Neural progenitor cell (in vitro differentiated cells): Measurements from ENCODE around the gene SPAG9. TPM values are rescaled to one million over a fixed set of nuclear protein-coding genes. Genes with fewer than 3 reads are reported as not detected.

Experiments used
- DNase-seq: peaks from one replicate; pipeline ENCODE4 v3.0.0-alpha.2; 2016; ENCODE audit warnings: low spot score
- H2AFZ ChIP-seq: fragments of 200-600 bp; sonication (generic); replicated peaks from 2 replicates; pipeline ENCODE4 v1.6.1; 2016; ENCODE audit warnings: antibody characterized with exemption
- H3F3A ChIP-seq: fragments of 200-600 bp; sonication (generic); 2 replicates; pipeline ENCODE4 v1.6.1; 2016; ENCODE audit warnings: antibody characterized with exemption, low read depth
- H3K27ac ChIP-seq: fragments of 200-600 bp; sonication (generic); 2 replicates; pipeline ENCODE4 v1.5.1; 2016; ENCODE audit warnings: mild to moderate bottlenecking
- H3K27me3 ChIP-seq: fragments of 200-600 bp; sonication (generic); 2 replicates; pipeline ENCODE4 v1.6.1; 2016; ENCODE audit warnings: mild to moderate bottlenecking, moderate library complexity
- H3K36me3 ChIP-seq: fragments of 200-600 bp; sonication (generic); 2 replicates; pipeline ENCODE4 v1.5.1; 2016
- H3K4me1 ChIP-seq: fragments of 200-600 bp; sonication (generic); 2 replicates; pipeline ENCODE4 v1.6.1; 2016; ENCODE audit warnings: mixed run types
- H3K4me2 ChIP-seq: fragments of 200-600 bp; sonication (generic); 2 replicates; pipeline ENCODE4 v1.6.1; 2016
- H3K4me3 ChIP-seq: fragments of 200-600 bp; sonication (generic); 2 replicates; pipeline ENCODE4 v1.5.1; 2016
- H3K79me2 ChIP-seq: fragments of 200-600 bp; sonication (generic); 2 replicates; pipeline ENCODE4 v1.6.1; 2016; ENCODE audit warnings: low read depth
- H3K9ac ChIP-seq: fragments of 200-600 bp; sonication (generic); 2 replicates; pipeline ENCODE4 v1.6.1; 2016
- H3K9me3 ChIP-seq: fragments of 200-600 bp; sonication (generic); 2 replicates; pipeline ENCODE4 v1.5.1; 2016; ENCODE audit warnings: low read depth
- H4K20me1 ChIP-seq: fragments of 200-600 bp; sonication (generic); 2 replicates; pipeline ENCODE4 v1.6.1; 2016; ENCODE audit warnings: low read depth
- H3K27ac Mint-ChIP-seq: 3 replicates; pipeline ENCODE4 v1.8.0; 2021; ENCODE audit warnings: mixed read lengths
- H3K27me3 Mint-ChIP-seq: 2 replicates; pipeline ENCODE4 v1.8.0; 2022; ENCODE audit warnings: low read depth, mild to moderate bottlenecking, inconsistent platforms, moderate library complexity, mixed read lengths; ENCODE audit not compliant: insufficient read depth
- H3K36me3 Mint-ChIP-seq: 3 replicates; pipeline ENCODE4 v1.8.0; 2021; ENCODE audit warnings: mixed read lengths
- H3K4me1 Mint-ChIP-seq: 3 replicates; pipeline ENCODE4 v1.8.0; 2021; ENCODE audit warnings: mixed read lengths
- H3K4me3 Mint-ChIP-seq: 3 replicates; pipeline ENCODE4 v1.8.0; 2021; ENCODE audit warnings: mild to moderate bottlenecking, moderate library complexity, mixed read lengths
- H3K9me3 Mint-ChIP-seq: 3 replicates; pipeline ENCODE4 v1.8.0; 2020; ENCODE audit warnings: mixed read lengths
- EZH2 ChIP-seq: fragments of 200-600 bp; sonication (generic); IDR thresholded peaks from 2 replicates; pipeline ENCODE4 v1.6.1; 2017; ENCODE audit warnings: antibody characterized with exemption, mild to moderate bottlenecking, moderate library complexity
- EZH2phosphoT487 ChIP-seq: fragments of 200-600 bp; sonication (generic); IDR thresholded peaks from 2 replicates; pipeline ENCODE4 v1.6.1; 2017; ENCODE audit warnings: antibody characterized with exemption
- total RNA-seq: library from RNA; depleted of rRNA; stranded (reverse); fragments of >200 nt; gene quantifications from 2 replicates; pipeline ENCODE4 v1.2.3, GENCODE V29; 2015; ENCODE audit warnings: low replicate concordance
- TF ChIP-seq, protein P1 (sequence below): fragments of 200-600 bp; sonication (generic); IDR thresholded peaks from 2 replicates; pipeline ENCODE4 v1.5.1; 2017; ENCODE audit warnings: antibody characterized with exemption, mild to moderate bottlenecking

The SPAG9 gene
- total RNA-seq, 1 donor from 2014 or later, result 99.5 TPM

DNA sequence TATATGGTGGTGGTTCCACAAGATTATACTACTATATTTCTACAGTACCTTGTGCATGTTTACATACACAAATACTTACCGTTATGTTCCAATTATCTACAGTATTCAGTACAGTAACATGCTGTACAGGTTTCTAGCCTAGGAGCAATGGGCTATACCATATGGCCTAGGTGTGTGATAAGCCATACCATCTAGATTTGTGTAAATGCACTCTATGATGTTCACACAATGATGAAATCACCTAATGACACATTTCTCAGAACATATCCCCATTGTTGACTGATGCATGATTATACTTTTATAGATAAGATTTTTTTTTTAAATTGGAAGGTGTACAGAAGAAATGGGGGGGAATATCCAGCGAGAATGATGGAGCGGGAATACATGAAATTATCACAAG is 131.5 kb downstream of the SPAG9 start:
- H3K4me1 ChIP-seq, result no peaks in the 10 kb centered on the region
- no peaks in the 10 kb centered on the region for H3K9me3 ChIP-seq
- no peak for DNase-seq
- peaks cover 22% of the 10 kb centered on the region for H3F3A ChIP-seq
- TF ChIP-seq EZH2phosphoT487 (no peak), EZH2 (no peak)
- H3K9ac ChIP-seq, result no peak overlapping the region
- no peak overlapping the region for H3K4me3 ChIP-seq
- Mint-ChIP-seq H3K36me3 (peaks cover 23% of the 10 kb centered on the region), H3K9me3 (no peaks in the 10 kb centered on the region), H3K4me1 (no peaks in the 10 kb centered on the region), H3K4me3 (no peak overlapping the region), H3K27me3 (peaks cover 2% of the 10 kb centered on the region), H3K27ac (no peak overlapping the region)
- H3K79me2 ChIP-seq, result no peaks in the 10 kb centered on the region
- no peaks in the 10 kb centered on the region for H3K27me3 ChIP-seq
- H3K36me3 ChIP-seq, result peaks cover 25% of the 10 kb centered on the region
- no peak overlapping the region for H3K27ac ChIP-seq
- no peaks in the 10 kb centered on the region for H4K20me1 ChIP-seq
- H2AFZ ChIP-seq, result no peak overlapping the region
- H3K4me2 ChIP-seq, result no peak overlapping the region

DNA sequence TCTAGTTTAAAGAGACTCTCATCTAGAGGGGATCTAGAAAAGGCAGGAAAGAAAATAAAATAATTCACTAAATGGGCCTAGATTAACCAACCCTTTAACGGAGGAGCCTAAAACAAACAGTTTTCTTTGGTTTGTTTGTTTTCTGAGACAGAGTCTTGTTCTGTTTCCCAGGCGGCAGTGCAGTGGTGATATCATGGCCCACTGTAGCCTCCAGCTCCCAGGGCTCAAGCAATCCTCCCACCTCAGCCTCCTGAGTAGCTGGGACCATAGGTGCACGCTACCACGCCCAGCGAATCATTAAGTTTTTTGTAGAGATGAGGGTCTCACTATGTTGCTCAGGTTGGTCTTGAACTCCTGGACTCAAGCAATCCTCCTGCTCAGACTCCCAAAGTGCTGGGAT is 132.2 kb downstream of the SPAG9 start:
- H3K36me3 ChIP-seq, result peaks cover 21% of the 10 kb centered on the region
- no peak overlapping the region for H3K4me2 ChIP-seq
- no peaks in the 10 kb centered on the region for H3K27me3 ChIP-seq
- no peak for DNase-seq
- H3K9ac ChIP-seq, result no peak overlapping the region
- Mint-ChIP-seq H3K27me3 (peaks cover 2% of the 10 kb centered on the region), H3K9me3 (no peaks in the 10 kb centered on the region), H3K27ac (no peak overlapping the region), H3K4me3 (no peak overlapping the region), H3K4me1 (no peaks in the 10 kb centered on the region), H3K36me3 (peaks cover 22% of the 10 kb centered on the region)
- H3K4me1 ChIP-seq, result no peaks in the 10 kb centered on the region
- TF ChIP-seq, protein P1, sequence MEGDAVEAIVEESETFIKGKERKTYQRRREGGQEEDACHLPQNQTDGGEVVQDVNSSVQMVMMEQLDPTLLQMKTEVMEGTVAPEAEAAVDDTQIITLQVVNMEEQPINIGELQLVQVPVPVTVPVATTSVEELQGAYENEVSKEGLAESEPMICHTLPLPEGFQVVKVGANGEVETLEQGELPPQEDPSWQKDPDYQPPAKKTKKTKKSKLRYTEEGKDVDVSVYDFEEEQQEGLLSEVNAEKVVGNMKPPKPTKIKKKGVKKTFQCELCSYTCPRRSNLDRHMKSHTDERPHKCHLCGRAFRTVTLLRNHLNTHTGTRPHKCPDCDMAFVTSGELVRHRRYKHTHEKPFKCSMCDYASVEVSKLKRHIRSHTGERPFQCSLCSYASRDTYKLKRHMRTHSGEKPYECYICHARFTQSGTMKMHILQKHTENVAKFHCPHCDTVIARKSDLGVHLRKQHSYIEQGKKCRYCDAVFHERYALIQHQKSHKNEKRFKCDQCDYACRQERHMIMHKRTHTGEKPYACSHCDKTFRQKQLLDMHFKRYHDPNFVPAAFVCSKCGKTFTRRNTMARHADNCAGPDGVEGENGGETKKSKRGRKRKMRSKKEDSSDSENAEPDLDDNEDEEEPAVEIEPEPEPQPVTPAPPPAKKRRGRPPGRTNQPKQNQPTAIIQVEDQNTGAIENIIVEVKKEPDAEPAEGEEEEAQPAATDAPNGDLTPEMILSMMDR, result no peak
- TF ChIP-seq EZH2phosphoT487, result no peak
- no peak overlapping the region for H2AFZ ChIP-seq
- H4K20me1 ChIP-seq, result no peaks in the 10 kb centered on the region
- H3K79me2 ChIP-seq, result no peaks in the 10 kb centered on the region
- no peak overlapping the region for H3K4me3 ChIP-seq
- H3K9me3 ChIP-seq, result no peaks in the 10 kb centered on the region
- H3K27ac ChIP-seq, result no peak overlapping the region
- H3F3A ChIP-seq, result peaks cover 22% of the 10 kb centered on the region

DNA sequence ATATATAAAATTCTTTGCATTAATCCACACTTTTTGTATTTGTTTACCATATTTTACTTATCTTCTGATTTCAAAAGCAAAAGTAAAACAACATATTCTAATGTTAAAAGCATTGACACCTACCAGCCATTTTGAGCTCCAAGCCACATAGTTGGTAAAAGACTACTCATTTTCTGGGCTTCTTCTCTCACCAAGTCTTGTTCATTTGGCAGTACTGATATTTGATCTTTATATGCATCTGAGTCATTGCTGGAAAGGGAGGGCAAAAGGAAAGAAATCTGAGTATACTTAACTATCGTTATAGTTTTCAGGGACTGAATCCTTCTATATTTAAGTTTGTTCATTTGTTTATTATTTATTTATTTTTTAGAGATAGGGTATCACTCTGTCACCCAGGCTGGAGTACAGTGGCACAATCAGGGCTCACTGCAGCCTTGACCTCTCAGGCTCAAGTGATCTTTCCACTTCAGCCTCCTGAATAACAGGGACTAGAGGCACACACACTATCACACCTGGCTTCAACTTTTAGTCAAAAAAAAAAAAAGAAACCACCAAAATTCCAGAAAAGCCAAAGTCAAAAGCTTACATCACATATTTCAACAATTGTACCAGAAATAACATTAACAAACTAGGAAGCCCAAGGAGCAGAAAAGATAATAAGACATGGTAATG is 133.5 kb downstream of the SPAG9 start:
- H3K27me3 Mint-ChIP-seq, result peaks cover 2% of the 10 kb centered on the region
- no peak overlapping the region for H3K4me3 Mint-ChIP-seq
- H3K36me3 ChIP-seq, result peaks cover 23% of the 10 kb centered on the region
- H3K9me3 ChIP-seq, result no peaks in the 10 kb centered on the region
- H3K36me3 Mint-ChIP-seq, result peaks cover 21% of the 10 kb centered on the region
- no peak overlapping the region for H3K4me3 ChIP-seq
- no peaks in the 10 kb centered on the region for H3K79me2 ChIP-seq
- no peak overlapping the region for H3K9ac ChIP-seq
- H3K27me3 ChIP-seq, result no peaks in the 10 kb centered on the region
- H3K9me3 Mint-ChIP-seq, result no peaks in the 10 kb centered on the region
- no peak overlapping the region for H2AFZ ChIP-seq
- no peaks in the 10 kb centered on the region for H3K4me1 Mint-ChIP-seq
- H3K27ac Mint-ChIP-seq, result no peak overlapping the region
- TF ChIP-seq, protein P1, result no peak
- TF ChIP-seq EZH2phosphoT487 (no peak), EZH2 (no peak)
- DNase-seq, result no peak
- no peaks in the 10 kb centered on the region for H4K20me1 ChIP-seq
- peaks cover 22% of the 10 kb centered on the region for H3F3A ChIP-seq
- H3K27ac ChIP-seq, result no peak overlapping the region
- no peak overlapping the region for H3K4me2 ChIP-seq
- no peaks in the 10 kb centered on the region for H3K4me1 ChIP-seq

DNA sequence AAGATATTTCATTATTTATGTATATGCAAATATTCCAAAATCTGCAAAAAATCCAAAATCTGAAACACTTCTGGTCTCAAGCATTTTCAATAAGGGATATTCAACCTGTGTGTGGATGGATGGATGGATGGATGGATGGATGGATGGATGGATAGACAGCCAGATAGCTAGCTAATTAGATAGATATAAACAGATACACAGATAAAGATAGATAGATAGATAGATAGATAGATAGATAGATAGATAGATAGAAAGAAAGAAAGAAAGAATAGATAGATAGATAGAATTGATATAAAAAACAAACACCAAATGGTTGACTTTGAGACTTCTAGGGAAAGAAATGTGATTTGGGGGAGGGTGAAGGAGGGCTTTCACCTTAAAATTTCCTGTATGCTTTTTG is 139.4 kb downstream of the SPAG9 start:
- peaks cover 5% of the 10 kb centered on the region for H3F3A ChIP-seq
- no peak for DNase-seq
- H3K27ac Mint-ChIP-seq, result no peak overlapping the region
- TF ChIP-seq, protein P1, result no peak
- no peak for TF ChIP-seq EZH2phosphoT487
- no peak for TF ChIP-seq EZH2
- no peaks in the 10 kb centered on the region for H3K79me2 ChIP-seq
- no peaks in the 10 kb centered on the region for H4K20me1 ChIP-seq
- H3K27me3 ChIP-seq, result no peaks in the 10 kb centered on the region
- no peak overlapping the region for H3K27ac ChIP-seq
- peaks cover 27% of the 10 kb centered on the region for H3K36me3 Mint-ChIP-seq
- H3K9ac ChIP-seq, result no peak overlapping the region
- H3K27me3 Mint-ChIP-seq, result no peaks in the 10 kb centered on the region
- H3K4me3 Mint-ChIP-seq, result no peak overlapping the region
- H3K36me3 ChIP-seq, result peaks cover 23% of the 10 kb centered on the region
- H3K9me3 Mint-ChIP-seq, result no peaks in the 10 kb centered on the region
- no peaks in the 10 kb centered on the region for H3K4me1 ChIP-seq
- no peak overlapping the region for H3K4me3 ChIP-seq
- no peaks in the 10 kb centered on the region for H3K4me1 Mint-ChIP-seq
- no peaks in the 10 kb centered on the region for H3K9me3 ChIP-seq
- no peak overlapping the region for H3K4me2 ChIP-seq
- no peak overlapping the region for H2AFZ ChIP-seq
